GM19452 (cell line): ENCODE results near the gene MIPOL1.
"Not testable (repeated sequence)": the region's sequence is repeated elsewhere in the genome, so short reads cannot be mapped to it uniquely, and the experiment has no call there.

Source experiments
- ATAC-seq: cut with Tn5 transposase; IDR thresholded peaks from one replicate; pipeline ENCODE4 v1.9.1; 2021; ENCODE audit not compliant: unreplicated experiment

Gene MIPOL1

GRCh38 chr14:37197421-37198272, at the start of gene MIPOL1:
TSS of gene MIPOL1 (plus strand) at chr14:37197937. CDS start at chr14:37247889, 49,952 bp downstream.
- no peak for ATAC-seq

GRCh38 chr14:37150414-37150813, 47.3 kb upstream of the MIPOL1 start:
- ATAC-seq, result no peak

GRCh38 chr14:37153005-37153404, 44.7 kb upstream of the MIPOL1 start:
- ATAC-seq, result no peak

- no peak for ATAC-seq
Measured at GRCh38 chr14:37153483-37153882, 44.3 kb upstream of the MIPOL1 start.

- ATAC-seq, result no peak
Measured at GRCh38 chr14:37157987-37158386, 39.8 kb upstream of the MIPOL1 start.

- ATAC-seq, result not testable (repeated sequence)
Measured at GRCh38 chr14:37162307-37162706, 35.4 kb upstream of the MIPOL1 start.

GRCh38 chr14:37165794-37166193, 31.9 kb upstream of the MIPOL1 start:
- ATAC-seq, result no peak

GRCh38 chr14:37167151-37168047, 30.3 kb upstream of the MIPOL1 start:
- no peak for ATAC-seq

- no peak for ATAC-seq
Measured at GRCh38 chr14:37168721-37169120, 29.0 kb upstream of the MIPOL1 start.

GRCh38 chr14:37170237-37170636, 27.5 kb upstream of the MIPOL1 start:
- no peak for ATAC-seq

- no peak for ATAC-seq
Measured at GRCh38 chr14:37170993-37171392, 26.7 kb upstream of the MIPOL1 start.

GRCh38 chr14:37171678-37172023, 26.1 kb upstream of the MIPOL1 start:
- ATAC-seq, result no peak

GRCh38 chr14:37172024-37172869, 25.5 kb upstream of the MIPOL1 start, which contains the start of gene SLC25A21:
TSS of gene SLC25A21 (minus strand) at chr14:37172606.
- ATAC-seq, result no peak

GRCh38 chr14:37172936-37173614, 24.7 kb upstream of the MIPOL1 start:
- ATAC-seq, result no peak

GRCh38 chr14:37179896-37180502, 17.7 kb upstream of the MIPOL1 start:
- ATAC-seq, result no peak

- not testable (repeated sequence) for ATAC-seq
Measured at GRCh38 chr14:37180886-37181285, 16.9 kb upstream of the MIPOL1 start.

- no peak for ATAC-seq
Measured at GRCh38 chr14:37181441-37181840, 16.3 kb upstream of the MIPOL1 start.

- not testable (repeated sequence) for ATAC-seq
Measured at GRCh38 chr14:37184520-37184919, 13.2 kb upstream of the MIPOL1 start.

- no peak for ATAC-seq
Measured at GRCh38 chr14:37185670-37186069, 12.1 kb upstream of the MIPOL1 start.

GRCh38 chr14:37186865-37187264, 10.9 kb upstream of the MIPOL1 start:
- ATAC-seq, result no peak
